ENCODE data around the gene STK39.

STK39 gene

GRCh38 chr2:168158586-168158985, 88.8 kb downstream of the STK39 start:
- DNase-seq = no peak

DNA sequence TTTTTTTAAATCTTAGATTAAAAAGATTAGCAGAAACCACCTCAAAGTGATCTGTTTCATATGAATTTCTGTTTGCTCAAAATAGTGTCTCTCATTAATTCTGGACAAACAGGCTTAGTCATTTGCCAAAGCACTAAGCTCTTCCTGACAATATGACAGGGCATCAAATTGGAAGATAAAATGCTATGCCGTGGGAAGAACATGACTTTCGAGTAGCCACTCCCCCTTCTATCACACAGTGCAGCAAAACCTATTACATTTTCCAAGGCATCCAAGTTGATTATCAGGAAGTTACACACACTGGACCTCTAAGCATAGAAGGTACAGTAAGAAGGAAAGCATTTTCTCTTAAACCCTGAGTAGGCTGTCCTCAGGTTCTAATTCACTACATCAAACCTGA, 89.5 kb downstream of the STK39 start:
- no peak for DNase-seq

GRCh38 chr2:168157070-168157469, 90.3 kb downstream of the STK39 start:
- no peak for DNase-seq

DNA sequence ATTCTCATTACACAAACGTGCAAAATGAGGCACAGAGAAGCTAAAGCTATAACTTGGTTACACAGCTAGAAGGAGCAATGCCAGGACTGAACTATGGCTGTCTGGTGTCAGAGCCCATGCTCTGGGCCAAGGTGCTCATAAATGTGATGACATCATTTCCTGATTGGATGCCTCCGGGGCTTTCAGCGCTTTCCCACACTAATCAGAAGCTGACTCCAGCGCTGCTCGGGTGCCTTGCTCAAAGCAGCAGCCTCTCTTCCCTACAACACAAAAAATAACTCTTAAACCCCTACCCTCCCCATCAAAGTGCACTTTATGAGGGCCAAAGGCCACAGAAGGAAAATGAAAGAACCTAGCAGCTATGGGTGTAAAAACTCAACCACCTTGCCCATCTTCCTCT, 90.7 kb downstream of the STK39 start:
- DNase-seq = no peak

GRCh38 chr2:168155680-168156079, 91.7 kb downstream of the STK39 start:
- no peak for DNase-seq

DNA sequence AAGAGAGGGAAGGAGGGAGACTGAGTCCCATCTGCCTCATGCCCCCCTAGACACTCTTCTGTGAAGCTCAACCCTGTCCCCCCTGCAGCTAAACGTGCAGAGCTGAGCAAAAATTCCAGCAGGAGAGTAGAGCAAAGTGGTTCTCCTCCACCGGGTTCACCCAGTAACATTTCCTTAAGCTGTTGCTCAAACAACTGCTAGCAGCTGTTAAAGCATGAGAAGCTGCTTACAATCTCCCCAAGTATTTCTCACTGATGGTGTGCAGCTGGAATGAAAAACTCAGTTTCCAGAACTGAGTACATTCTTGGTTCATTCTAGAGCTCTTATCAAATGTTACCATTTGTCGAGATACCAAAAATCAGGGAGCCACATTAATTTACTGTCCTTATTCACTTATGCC, 92.3 kb downstream of the STK39 start:
- DNase-seq = no peak

GRCh38 chr2:168152902-168153530, 94.4 kb downstream of the STK39 start:
- no peak for DNase-seq

DNA sequence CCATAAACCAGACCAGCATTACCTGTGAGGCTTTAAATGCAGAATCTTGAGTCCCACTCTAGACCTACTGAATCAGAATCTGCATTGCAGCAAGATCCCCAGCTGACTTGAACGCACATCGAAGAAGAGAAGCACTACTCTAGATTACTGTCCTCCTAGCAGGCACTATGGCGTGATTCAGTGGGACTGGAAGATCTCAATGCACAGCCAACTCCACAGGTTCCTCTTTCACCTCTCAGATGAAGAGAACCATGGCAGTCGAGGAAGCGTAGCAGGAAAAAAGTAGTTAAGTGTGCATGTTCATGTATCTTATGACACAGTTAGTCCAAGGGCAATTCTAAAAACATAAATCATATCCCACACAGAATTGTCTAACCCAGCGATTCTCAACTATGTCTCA, 97.4 kb downstream of the STK39 start:
- DNase-seq = no peak

GRCh38 chr2:168149150-168149974, 98.0 kb downstream of the STK39 start:
- DNase-seq = no peak

- DNase-seq = no peak
Measured at GRCh38 chr2:168147830-168148794, 99.3 kb downstream of the STK39 start.

DNA sequence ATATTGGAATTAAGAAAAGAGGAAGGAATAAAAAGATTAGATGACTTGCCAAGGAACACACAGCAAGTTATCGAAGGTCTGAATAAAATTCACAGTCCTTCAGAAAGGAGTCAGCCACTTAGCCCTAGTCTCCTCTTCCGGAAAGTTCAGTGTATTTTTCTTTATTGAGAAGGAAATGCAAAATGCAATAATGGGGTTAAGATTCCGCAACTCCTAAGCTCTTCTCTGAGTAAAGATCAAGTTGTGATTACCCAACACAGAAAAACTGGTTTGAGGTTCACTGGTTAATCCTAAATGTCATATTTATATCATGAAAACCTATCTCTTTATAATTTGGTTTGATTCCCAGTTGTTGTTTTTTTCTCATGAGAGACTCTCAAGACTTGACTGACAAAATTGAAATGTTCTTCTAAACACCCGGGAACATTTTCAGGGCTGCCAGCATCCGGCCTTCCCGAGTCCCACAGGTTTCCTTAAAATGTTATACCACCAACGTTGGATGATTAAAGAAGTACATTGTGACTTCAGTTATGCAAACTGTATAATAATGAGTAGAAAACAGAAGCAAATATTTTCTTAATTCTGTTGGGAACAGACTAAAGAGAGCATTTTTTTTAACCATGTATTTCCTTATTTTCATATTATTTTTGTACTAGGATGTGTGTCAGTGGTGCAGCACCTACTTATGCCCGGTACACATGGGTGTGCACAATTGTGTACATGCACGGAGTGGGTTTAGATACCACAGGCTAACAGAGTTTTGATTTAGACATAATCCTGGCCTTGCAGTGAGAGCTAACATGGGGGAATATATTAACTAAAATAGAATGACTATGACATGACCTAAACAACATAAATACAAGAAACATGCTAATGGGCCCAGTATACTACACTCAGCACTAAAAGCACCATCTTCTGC, 100.2 kb downstream of the STK39 start:
- no peak for DNase-seq

GRCh38 chr2:168145426-168146310, 101.7 kb downstream of the STK39 start:
- DNase-seq = no peak

GRCh38 chr2:168145011-168145410, 102.4 kb downstream of the STK39 start:
- no peak for DNase-seq

DNA sequence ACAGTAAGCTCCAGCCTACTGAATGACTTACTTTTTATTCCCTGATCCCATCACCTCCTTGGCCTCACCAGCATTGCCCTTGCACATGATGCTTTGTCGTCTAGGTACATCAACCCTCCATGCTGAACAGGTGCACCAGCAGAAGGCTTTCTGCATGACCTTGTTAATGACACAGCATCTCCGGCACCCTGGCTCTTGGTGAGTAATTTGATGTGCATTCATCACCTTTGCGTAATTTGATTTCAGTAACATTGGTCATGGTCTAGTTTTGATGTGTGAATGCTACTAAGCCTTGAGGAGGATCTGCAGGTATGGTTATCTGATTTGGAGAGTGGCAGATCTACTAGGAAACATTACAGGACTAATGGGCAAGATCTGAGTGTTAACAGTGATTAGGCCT, 103.6 kb downstream of the STK39 start:
- no peak for DNase-seq

DNA sequence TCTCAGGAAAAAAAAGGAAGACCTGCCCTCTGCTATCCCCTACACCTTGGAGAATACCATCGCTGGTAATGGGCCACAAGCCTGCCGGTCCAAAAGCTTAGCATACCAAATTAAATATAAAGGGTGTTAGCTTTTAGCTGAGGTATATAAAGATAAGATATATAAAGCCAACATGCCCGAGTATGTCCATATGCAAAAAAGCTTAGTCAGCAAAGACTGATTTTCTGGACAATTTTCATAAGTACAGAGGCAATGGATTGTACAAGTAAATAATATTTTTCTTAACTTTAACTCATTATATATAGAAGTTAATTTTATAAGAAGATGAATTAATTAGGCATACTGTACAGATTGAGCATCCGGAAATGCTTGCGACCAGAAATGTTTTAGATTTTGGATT, 106.5 kb downstream of the STK39 start:
- DNase-seq = no peak

- no peak for DNase-seq
Measured at GRCh38 chr2:168139852-168140251, 107.5 kb downstream of the STK39 start.

DNA sequence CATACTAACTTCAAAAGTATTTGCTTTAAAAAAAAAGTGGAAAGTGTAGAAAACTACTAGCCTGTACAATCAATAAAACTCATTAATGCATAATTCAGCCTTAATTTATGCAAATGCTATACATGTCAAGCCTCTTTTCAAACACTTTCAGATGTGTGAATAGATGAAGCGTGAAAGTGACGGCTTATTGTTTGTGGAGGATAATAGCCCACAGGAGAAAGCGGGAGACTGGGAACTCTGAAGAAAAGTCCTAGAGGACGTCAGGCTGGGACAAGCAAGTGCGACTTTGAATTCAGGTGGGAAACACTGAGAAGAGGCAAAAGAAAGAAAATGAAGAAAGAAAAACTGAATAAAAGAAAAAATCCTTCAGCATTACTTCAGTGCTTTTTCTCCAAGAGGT, 108.5 kb downstream of the STK39 start:
- no peak for DNase-seq

GRCh38 chr2:168138374-168138773, 109.0 kb downstream of the STK39 start:
- DNase-seq = no peak

DNA sequence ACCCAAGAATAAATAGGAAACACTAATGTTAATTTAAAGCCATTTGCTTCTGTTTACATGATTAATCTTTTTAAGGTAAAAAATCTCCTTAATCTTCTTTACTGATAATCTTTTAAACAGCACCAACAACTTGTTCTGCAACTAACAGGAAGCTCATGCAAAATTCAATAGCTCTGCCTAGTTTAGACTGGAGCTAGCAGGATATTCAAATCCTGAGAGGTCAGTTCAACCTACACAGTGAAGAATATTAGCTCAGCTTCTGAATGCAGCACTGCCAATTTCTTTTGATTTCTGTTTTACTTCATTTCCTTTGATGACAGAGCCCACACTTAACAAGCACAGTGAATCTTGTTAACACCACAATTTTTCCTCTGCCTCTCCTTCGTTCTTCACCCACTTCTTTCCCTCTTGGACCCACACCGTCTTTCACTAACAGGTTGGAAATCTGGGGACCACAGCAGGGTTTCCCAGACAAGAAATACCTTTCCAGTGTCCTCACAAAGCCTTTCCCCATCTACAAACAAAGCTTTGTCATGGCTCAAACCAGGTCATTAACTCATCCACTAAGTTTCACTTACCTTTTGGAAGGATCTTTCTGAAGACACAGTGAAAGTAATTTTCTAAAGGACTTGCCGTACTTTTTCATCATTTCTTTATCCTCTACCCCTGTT, 109.8 kb downstream of the STK39 start:
- DNase-seq = no peak

DNA sequence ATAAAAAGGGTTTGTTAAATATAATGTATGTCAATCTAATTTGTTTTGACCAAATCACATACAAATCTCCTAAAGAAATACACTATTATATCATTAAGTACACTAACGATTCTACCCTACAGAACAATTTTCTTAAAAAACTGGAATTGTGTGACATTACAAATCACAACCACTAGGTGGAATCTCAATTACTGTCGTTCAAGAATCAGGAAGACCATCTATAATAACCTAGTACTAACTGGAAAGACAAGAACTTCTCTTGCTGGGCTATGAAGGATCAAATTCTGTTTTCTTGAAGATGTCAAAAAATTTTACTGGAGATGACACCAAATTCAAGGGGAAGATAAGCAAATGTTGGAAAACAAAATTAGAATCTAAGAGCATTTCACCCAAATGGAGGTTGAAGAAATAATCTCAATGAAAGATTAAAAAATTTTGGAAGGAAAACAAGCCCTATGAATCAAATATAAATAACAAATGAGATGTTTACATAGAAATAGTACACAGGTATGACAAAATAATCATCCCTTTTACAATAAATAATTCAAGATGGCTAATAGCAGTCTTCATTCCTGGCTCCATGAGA, 110.9 kb downstream of the STK39 start:
- DNase-seq = no peak

Measured in right kidney (tissue), 1 donor.